HG03520 (cell line): ENCODE measurements around the gene UROS.

ENCODE experiments used
- ATAC-seq: cut with Tn5 transposase; IDR thresholded peaks from one replicate; pipeline ENCODE4 v1.9.1; 2021; ENCODE audit warnings: mild to moderate bottlenecking, moderate library complexity; ENCODE audit not compliant: unreplicated experiment

The UROS gene

GRCh38 chr10:125768219-125768855 lies 54.7 kb downstream of the UROS start:
- ATAC-seq = no peak

- ATAC-seq = no peak
Measured at GRCh38 chr10:125766511-125766910, 56.5 kb downstream of the UROS start.

GRCh38 chr10:125765835-125766234 lies 57.2 kb downstream of the UROS start:
- no peak for ATAC-seq

- ATAC-seq = no peak
Measured at GRCh38 chr10:125762692-125763648, 60.1 kb downstream of the UROS start.

GRCh38 chr10:125761961-125762360 lies 61.1 kb downstream of the UROS start:
- no peak for ATAC-seq

- no peak for ATAC-seq
Measured at GRCh38 chr10:125757742-125758141, 65.3 kb downstream of the UROS start.

GRCh38 chr10:125756853-125757487 lies 66.1 kb downstream of the UROS start:
- ATAC-seq = no peak

- no peak for ATAC-seq
Measured at GRCh38 chr10:125756196-125756595, 66.9 kb downstream of the UROS start.

- ATAC-seq = no peak
Measured at GRCh38 chr10:125747417-125747816, 75.6 kb downstream of the UROS start.

- no peak for ATAC-seq
Measured at GRCh38 chr10:125744909-125745308, 78.1 kb downstream of the UROS start.

GRCh38 chr10:125742465-125742864 lies 80.6 kb downstream of the UROS start:
- no peak for ATAC-seq

- ATAC-seq = no peak
Measured at GRCh38 chr10:125739994-125740679, 82.9 kb downstream of the UROS start.
